Activated CD8-positive, alpha-beta memory T cell treated with anti-CD3 and anti-CD28 coated beads, Interleukin-2, amount 50 U/mL, for 1 hour (primary cell): ENCODE results near the gene GABRG3.
"Not testable (repeated sequence)": the region's sequence is repeated elsewhere in the genome, so short reads cannot be mapped to it uniquely, and the experiment has no call there.

Experiments
- DNase-seq: peaks from one replicate; pipeline ENCODE4 v3.0.0-alpha.2; 2020; ENCODE audit errors: extremely low read depth

The GABRG3 gene

GRCh38 chr15:26996250-26996649, 25.3 kb downstream of the GABRG3 start:
- DNase-seq = no peak

- DNase-seq = not testable (repeated sequence)
Observed at GRCh38 chr15:27003003-27003402, 32.0 kb downstream of the GABRG3 start.

- DNase-seq = not testable (repeated sequence)
Observed at GRCh38 chr15:27004226-27004625, 33.2 kb downstream of the GABRG3 start.

GRCh38 chr15:27017168-27017809, 46.3 kb downstream of the GABRG3 start:
- DNase-seq = no peak

DNA sequence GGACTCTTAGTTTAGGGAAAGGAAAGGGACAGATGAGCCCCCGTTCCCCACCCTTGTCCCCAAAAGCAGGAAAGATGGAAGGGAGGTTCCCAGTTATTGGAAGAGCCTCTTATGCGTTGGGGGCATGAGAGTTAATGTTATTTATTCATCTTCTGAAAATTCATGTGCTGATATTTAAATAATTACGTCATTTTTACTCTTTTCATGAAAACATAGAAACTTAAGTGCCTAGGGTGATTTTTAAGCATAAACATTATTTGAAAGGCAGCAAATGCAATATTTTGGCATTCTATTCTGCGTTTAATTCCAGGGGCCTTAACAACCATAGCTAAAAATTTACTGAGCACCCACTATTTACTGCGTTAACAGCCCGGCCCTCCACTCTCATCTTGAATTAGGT, 48.7 kb downstream of the GABRG3 start:
- no peak for DNase-seq

- DNase-seq = no peak
Observed at GRCh38 chr15:27025481-27025966, 54.5 kb downstream of the GABRG3 start.

DNA sequence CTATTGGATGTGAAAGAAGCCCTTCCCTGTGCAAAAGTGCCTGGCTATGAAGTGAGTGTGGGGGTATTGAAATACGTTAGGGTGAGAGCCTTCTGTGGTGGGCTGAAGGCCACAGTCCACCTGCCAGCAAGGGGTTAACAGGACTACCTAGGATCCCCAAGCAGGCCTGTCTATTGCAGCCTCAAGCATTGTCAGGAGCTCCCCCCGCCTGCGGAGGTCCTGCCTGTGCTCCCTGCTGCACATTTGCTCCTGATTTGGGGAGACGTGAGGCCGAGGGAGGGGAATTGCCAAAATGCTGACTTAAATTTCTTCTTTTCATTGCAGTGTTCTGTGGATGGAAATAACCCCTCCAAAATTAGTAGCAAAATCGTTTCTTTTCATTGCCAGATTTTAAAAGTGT, 56.2 kb downstream of the GABRG3 start:
- DNase-seq = no peak

DNA sequence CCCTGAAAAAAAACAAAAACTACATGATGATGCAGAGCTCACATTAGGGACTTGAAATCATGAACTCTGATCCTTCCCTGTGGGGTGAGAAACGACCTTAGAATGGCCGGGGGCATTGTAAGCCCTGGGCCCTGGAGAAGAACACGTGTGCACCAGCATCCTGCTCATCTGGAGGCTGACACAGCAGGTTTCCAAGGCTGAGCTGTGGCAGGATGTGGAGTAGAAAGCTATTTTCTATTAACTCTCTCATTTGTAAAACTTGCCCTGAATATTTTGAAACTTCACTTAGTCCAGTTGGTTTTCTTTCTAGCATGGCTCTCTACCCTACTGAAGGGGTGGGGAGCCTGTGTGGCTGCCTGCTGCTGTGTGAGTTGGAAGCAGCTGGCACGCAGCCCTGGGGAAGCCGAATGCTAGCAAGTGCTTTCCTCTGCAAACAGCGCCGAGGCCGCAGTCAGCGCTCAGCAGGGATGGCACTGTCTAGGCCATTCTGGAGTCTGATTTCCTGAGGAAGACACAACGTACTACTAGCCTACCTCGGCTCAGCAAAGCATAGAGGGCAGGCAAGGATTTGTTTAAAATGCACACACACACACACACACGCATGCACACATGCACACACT, 58.0 kb downstream of the GABRG3 start:
- no peak for DNase-seq

DNA sequence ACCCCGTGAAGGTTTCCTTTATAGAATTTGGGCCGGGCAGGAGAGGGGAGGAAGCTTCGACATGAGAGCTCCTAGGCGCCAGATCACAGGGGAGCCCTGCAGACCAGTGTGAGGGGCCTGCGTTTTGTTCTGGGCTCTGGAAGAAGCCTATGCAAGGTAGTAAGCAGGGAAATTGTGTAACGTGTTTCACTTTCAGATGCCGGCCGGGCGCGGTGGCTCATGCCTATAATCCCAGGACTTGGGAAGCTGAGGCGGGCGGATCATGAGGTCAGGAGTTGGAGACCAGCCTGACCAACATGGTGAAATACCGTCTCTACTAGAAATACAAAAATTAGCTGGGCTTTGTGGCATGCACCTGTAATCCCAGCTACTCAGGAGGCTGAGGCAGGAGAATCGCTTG, 65.2 kb downstream of the GABRG3 start:
- no peak for DNase-seq

- no peak for DNase-seq
Observed at GRCh38 chr15:27037501-27037900, 66.5 kb downstream of the GABRG3 start.

DNA sequence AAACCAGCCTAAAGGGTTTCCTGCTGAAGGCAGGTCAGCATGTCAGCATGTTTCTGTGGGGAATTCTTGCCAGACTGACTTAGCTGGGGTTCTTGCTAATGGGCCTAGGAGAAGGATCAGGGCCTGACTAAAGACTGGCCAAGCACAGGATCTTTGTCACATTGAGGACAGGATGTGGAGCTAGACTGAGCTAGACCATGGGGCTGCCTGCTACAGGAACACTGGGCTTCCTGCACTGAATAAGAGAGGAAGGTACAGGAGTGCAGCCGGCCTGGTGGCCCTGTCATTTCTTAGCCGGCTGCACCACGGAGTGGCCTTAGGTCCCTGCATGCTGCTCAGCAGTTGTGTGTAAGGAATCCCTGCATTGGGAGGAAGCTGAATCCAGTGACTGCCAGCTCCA, 68.2 kb downstream of the GABRG3 start:
- no peak for DNase-seq

DNA sequence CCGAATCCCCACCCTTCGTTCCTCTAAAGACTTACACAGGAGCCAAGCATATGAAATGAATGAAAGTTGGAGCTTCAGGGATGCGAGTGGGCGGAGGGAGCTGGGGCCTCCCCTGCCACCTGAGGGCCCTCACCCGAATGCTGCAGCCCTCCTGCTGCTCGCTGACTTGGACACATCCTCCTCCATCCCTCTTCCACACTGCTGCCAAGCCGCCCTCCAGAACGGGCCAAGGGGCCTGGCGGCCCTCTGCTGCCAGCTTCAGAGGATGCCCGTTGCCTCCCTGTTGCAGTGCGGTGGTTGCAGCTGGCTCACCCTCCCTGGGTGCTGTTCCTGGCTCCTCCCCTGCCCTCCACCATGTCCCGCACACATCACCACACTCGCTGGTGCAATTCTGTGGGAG, 71.2 kb downstream of the GABRG3 start:
- DNase-seq = no peak

- no peak for DNase-seq
Observed at GRCh38 chr15:27042646-27043045, 71.7 kb downstream of the GABRG3 start.

- no peak for DNase-seq
Observed at GRCh38 chr15:27043770-27044169, 72.8 kb downstream of the GABRG3 start.

- DNase-seq = no peak
Observed at GRCh38 chr15:27045796-27046195, 74.8 kb downstream of the GABRG3 start.

GRCh38 chr15:27046880-27047279, 75.9 kb downstream of the GABRG3 start:
- no peak for DNase-seq

GRCh38 chr15:27050163-27050562, 79.2 kb downstream of the GABRG3 start:
- no peak for DNase-seq

DNA sequence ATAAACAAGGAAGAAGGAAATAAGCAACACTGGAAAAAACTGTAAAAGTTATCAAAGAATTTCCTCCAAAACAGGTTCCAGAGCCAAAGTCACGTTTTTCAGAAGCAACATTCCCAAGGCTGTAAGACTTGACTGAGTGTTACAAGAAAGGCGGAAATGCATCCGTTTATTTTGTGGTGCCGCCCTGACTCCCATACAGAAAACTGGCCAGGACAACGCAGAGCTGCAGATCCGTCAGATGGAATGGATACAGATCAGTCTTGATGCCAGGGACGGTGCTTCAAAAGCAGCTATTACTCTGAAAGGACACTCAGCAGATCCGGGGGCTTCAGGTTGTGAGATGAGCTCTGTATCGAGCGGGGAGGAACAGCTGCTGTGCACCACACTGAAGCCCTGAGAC, 83.4 kb downstream of the GABRG3 start:
- DNase-seq = no peak

- no peak for DNase-seq
Observed at GRCh38 chr15:27057904-27058645, 87.1 kb downstream of the GABRG3 start.

DNA sequence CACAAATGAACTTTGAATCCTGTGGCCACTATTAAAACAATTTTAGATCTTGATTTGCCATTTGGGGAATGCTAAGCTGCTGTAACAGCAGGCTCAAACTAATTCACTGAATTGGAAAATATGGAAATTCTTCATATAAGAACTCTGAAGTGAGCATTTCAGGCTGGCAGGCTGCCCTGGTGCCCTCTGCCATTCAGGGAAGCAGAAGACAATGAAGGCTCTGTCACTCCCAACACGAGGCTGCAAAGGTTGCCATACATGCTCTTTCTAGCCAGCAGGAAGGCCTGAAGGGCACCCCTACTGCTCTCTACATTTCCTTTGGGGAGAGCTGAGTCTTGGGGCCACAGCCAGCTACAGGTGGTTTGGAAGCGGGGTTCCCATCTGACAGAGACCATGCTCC, 88.0 kb downstream of the GABRG3 start:
- no peak for DNase-seq

GRCh38 chr15:27059610-27060202, 88.7 kb downstream of the GABRG3 start:
- DNase-seq = no peak

- no peak for DNase-seq
Observed at GRCh38 chr15:27061739-27062138, 90.8 kb downstream of the GABRG3 start.

GRCh38 chr15:27062951-27063350, 92.0 kb downstream of the GABRG3 start:
- no peak for DNase-seq
